Neural crest cell (in vitro differentiated cells): ENCODE data around the gene LAS1L. TPM values are rescaled to one million over a fixed set of nuclear protein-coding genes. Genes with fewer than 3 reads are reported as not detected.
"Not testable (repeated sequence)": the region's sequence is repeated elsewhere in the genome, so short reads cannot be mapped to it uniquely, and the experiment has no call there.

ENCODE experiments used
- DNase-seq: peaks from one replicate; pipeline ENCODE4 v3.0.0; 2021; ENCODE audit warnings: low read depth, mixed read lengths, low spot score
- H3K27ac Mint-ChIP-seq: one replicate; pipeline ENCODE4 v1.8.0; 2021; ENCODE audit warnings: mild to moderate bottlenecking, mixed read lengths; ENCODE audit not compliant: unreplicated experiment
- H3K27me3 Mint-ChIP-seq: 2 replicates; pipeline ENCODE4 v1.8.0; 2021; ENCODE audit warnings: low read depth, mild to moderate bottlenecking, mixed read lengths
- H3K36me3 Mint-ChIP-seq: 2 replicates; pipeline ENCODE4 v1.8.0; 2021; ENCODE audit warnings: low read depth, mild to moderate bottlenecking, mixed read lengths
- H3K4me1 Mint-ChIP-seq: 2 replicates; pipeline ENCODE4 v1.8.0; 2021; ENCODE audit warnings: mixed read lengths
- H3K4me3 Mint-ChIP-seq: one replicate; pipeline ENCODE4 v1.8.0; 2021; ENCODE audit warnings: mild to moderate bottlenecking, mixed read lengths
- H3K9me3 Mint-ChIP-seq: 2 replicates; pipeline ENCODE4 v1.8.0; 2021; ENCODE audit warnings: mixed read lengths
- total RNA-seq: library from RNA; stranded (reverse); gene quantifications from 2 replicates; pipeline ENCODE4 v1.2.1, GENCODE V29; 2021
- TF ChIP-seq, protein P1 (sequence below): fragments of 200-600 bp; sonication (generic); conservative IDR thresholded peaks from 2 replicates; pipeline ENCODE4 v1.5.0; 2021; ENCODE audit warnings: antibody characterized with exemption, mild to moderate bottlenecking

LAS1L gene
- total RNA-seq, 1 donor from 2014 or later, result 48.5 TPM

DNA sequence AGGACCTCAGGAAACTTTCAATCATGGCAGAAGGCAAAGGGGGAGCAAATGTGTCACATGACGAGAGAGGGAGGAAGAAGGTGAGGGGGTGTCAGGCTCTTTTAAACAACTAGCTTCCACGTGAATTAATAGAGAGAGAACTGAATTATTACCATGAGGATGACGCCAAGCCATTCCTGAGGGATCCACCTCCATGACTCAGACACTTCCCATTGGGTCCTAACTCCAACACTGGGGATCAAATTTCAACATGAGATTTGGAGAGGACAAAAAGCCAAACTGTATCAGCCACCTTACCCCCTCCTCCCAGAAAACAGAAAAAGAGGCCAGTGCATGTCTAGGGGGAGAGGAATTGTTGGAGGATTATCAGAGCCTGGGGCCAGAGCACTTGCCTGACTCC lies 40.4 kb upstream of the LAS1L start:
- Mint-ChIP-seq H3K36me3 (no peaks in the 10 kb centered on the region), H3K27me3 (peaks cover 2% of the 10 kb centered on the region), H3K4me1 (no peaks in the 10 kb centered on the region), H3K27ac (no peak overlapping the region), H3K9me3 (no peaks in the 10 kb centered on the region), H3K4me3 (no peak overlapping the region)
- no peak for DNase-seq
- TF ChIP-seq, protein P1, sequence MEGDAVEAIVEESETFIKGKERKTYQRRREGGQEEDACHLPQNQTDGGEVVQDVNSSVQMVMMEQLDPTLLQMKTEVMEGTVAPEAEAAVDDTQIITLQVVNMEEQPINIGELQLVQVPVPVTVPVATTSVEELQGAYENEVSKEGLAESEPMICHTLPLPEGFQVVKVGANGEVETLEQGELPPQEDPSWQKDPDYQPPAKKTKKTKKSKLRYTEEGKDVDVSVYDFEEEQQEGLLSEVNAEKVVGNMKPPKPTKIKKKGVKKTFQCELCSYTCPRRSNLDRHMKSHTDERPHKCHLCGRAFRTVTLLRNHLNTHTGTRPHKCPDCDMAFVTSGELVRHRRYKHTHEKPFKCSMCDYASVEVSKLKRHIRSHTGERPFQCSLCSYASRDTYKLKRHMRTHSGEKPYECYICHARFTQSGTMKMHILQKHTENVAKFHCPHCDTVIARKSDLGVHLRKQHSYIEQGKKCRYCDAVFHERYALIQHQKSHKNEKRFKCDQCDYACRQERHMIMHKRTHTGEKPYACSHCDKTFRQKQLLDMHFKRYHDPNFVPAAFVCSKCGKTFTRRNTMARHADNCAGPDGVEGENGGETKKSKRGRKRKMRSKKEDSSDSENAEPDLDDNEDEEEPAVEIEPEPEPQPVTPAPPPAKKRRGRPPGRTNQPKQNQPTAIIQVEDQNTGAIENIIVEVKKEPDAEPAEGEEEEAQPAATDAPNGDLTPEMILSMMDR, result no peak

DNA sequence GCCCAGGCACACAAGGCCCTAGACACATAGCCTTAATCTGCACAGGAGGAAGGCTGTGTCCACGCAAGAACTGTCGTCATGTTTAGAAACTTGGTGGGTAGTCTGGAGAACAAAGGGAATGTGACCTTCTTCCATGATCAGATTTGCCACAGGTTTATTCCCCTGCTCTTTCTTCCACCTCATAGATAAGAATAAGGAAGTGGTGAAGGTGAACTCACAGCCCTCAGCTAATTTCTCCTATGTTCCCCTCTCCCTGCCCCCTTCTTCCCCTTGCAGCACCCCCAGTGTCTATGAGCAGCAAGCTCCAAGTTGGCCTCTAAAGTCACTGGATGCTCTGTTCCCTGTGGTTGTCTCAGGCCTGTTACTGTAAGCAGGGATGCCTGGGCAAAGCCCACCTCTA lies 39.8 kb upstream of the LAS1L start:
- Mint-ChIP-seq H3K36me3 (no peaks in the 10 kb centered on the region), H3K27me3 (peaks cover 2% of the 10 kb centered on the region), H3K4me1 (no peaks in the 10 kb centered on the region), H3K27ac (no peak overlapping the region), H3K9me3 (no peaks in the 10 kb centered on the region), H3K4me3 (no peak overlapping the region)
- DNase-seq, result no peak
- TF ChIP-seq, protein P1, result no peak

DNA sequence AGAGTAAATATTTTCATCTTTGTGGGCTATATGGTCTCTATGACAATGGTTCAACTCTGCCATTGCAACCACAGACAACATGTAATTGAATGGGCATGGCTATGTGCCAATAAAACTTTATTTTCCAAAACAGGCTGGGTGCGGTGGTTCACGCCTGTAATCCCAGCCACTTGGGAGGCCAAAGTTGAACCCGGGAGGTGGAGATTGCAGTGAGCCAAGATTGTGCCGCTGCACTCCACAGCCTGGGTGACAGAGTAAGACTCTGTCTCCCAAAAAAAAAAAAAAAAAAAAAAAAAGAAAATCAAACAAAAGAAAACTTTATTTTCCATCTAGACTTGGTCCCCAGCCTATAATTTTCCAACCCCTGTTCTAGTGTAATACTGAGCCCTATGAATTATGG lies 38.4 kb upstream of the LAS1L start:
- Mint-ChIP-seq H3K27ac (no peak overlapping the region), H3K9me3 (peaks cover under 1% of the 10 kb centered on the region), H3K27me3 (no peaks in the 10 kb centered on the region), H3K36me3 (no peaks in the 10 kb centered on the region), H3K4me3 (no peak overlapping the region), H3K4me1 (no peaks in the 10 kb centered on the region)
- TF ChIP-seq, protein P1, result no peak
- DNase-seq, result no peak

DNA sequence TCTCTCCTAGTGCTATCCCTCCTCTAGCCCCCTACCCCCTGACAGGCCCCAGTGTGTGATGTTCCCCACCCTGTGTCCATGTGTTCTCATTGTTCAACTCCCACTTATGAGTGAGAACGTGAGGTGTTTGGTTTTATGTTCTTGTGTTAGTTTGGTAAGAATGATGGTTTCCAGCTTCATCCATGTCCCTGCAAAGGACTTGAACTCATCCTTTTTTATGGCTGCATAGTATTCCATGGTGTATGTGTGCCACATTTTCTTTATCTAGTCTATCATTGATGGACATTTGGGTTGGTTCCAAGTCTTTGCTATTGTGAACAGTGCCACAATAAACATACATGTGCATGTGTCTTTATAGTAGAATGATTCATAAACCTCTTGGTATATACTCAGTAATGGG lies 28.3 kb upstream of the LAS1L start:
- not testable (repeated sequence) for H3K27ac Mint-ChIP-seq, H3K36me3 Mint-ChIP-seq, DNase-seq, H3K4me3 Mint-ChIP-seq, H3K27me3 Mint-ChIP-seq, H3K4me1 Mint-ChIP-seq, H3K9me3 Mint-ChIP-seq

DNA sequence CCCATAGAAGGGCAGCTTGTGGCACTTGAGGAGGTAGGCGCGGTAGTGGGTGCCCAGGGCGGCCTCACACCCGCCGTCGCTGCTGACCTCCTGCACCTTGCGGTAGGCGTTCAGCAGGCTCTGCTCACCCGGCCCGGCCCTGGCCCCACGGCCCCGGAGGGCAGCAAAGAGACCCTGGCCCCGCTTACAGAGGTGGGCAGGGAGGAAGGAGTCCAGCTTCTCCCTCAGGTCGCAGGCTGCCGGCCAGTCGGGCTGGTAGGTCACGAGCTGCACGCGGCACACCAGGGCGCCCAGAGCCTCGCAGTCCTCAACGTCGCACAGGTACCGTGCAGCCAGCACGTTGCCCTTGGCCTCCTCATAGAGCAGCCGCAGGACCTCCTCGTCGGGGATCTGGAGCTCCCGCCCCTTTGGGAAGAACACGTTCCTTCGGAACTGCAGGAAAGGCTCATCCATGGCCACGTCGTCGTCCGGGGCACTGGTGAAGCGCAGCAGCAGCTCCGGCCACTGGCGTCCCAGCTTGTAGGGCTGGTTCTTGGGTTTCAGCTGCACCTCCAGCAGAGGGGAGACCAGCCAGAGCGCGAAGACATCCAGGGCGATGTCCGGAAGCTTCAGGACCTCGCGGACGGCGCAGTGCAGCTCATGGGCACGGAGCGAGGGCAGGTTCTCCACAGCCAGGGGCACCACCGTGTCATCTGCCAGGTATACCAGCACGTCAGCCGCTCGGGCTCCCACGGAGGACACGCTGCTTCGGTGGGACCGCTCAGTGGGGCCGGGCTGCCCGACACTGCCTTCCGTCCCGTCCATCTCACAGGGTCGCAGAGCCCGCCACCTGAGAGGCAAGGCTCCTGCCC lies 17.1 kb upstream of the LAS1L start:
- Mint-ChIP-seq H3K27ac (no peak overlapping the region), H3K36me3 (no peaks in the 10 kb centered on the region), H3K4me1 (no peaks in the 10 kb centered on the region), H3K27me3 (no peaks in the 10 kb centered on the region), H3K4me3 (no peak overlapping the region), H3K9me3 (no peaks in the 10 kb centered on the region)
- TF ChIP-seq, protein P1, result no peak
- no peak for DNase-seq

DNA sequence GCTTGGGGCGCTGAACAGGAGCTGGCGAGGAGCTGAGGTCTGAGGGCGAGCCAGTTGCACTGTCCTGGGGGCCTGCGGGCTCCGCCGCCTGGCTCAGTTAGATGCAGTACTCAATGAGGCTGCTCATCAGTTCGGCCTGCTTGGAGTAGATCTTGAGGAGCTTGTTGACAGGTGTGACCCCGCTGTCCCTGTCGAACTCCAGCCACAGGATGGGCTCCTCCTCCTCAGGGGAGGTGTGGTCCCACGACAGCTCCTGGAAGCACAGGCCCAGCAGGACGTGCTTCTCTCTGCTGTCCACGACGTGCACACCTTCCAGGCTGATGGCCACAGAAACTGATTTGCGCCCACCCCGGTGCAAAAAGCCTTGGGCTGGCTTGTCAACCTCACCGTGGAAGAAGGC lies 16.5 kb upstream of the LAS1L start:
- H3K36me3 Mint-ChIP-seq, result no peaks in the 10 kb centered on the region
- no peaks in the 10 kb centered on the region for H3K27me3 Mint-ChIP-seq
- H3K4me3 Mint-ChIP-seq, result no peak overlapping the region
- no peaks in the 10 kb centered on the region for H3K4me1 Mint-ChIP-seq
- TF ChIP-seq, protein P1, result no peak
- no peaks in the 10 kb centered on the region for H3K9me3 Mint-ChIP-seq
- no peak for DNase-seq
- no peak overlapping the region for H3K27ac Mint-ChIP-seq
